ENCODE measurements around the gene CFAP20DC.

CFAP20DC gene

GRCh38 chr3:58784888-58785287 lies 264.9 kb downstream of the CFAP20DC start:
- no peak for TF ChIP-seq CTCF (IDR thresholded peaks at IDR 0.05; ENCODE audit: control insufficient read depth, extremely low read depth, insufficient read depth)
- no peak overlapping the region for H3K4me3 ChIP-seq (ENCODE audit: low read depth, low read length)
- DNase-seq (ENCODE audit: low read depth) = no peak

- H3K4me3 ChIP-seq (ENCODE audit: low read depth, low read length) = no peak overlapping the region
- no peak for DNase-seq (ENCODE audit: low read depth)
- TF ChIP-seq CTCF (IDR thresholded peaks at IDR 0.05; ENCODE audit: control insufficient read depth, extremely low read depth, insufficient read depth) = no peak
Measured at GRCh38 chr3:58784425-58784824, 265.4 kb downstream of the CFAP20DC start.

GRCh38 chr3:58783845-58784244 lies 266.0 kb downstream of the CFAP20DC start:
- no peak overlapping the region for H3K4me3 ChIP-seq (ENCODE audit: low read depth, low read length)
- TF ChIP-seq CTCF (IDR thresholded peaks at IDR 0.05; ENCODE audit: control insufficient read depth, extremely low read depth, insufficient read depth) = no peak
- no peak for DNase-seq (ENCODE audit: low read depth)

GRCh38 chr3:58779934-58780333 lies 269.9 kb downstream of the CFAP20DC start:
- DNase-seq (ENCODE audit: low read depth) = no peak
- no peak overlapping the region for H3K4me3 ChIP-seq (ENCODE audit: low read depth, low read length)
- no peak for TF ChIP-seq CTCF (IDR thresholded peaks at IDR 0.05; ENCODE audit: control insufficient read depth, extremely low read depth, insufficient read depth)

- DNase-seq (ENCODE audit: low read depth) = no peak
- H3K4me3 ChIP-seq (ENCODE audit: low read depth, low read length) = no peak overlapping the region
- peak; percentile 32; the same call in 1 of the 2 replicates for TF ChIP-seq CTCF (IDR thresholded peaks at IDR 0.05; ENCODE audit: control insufficient read depth, extremely low read depth, insufficient read depth)
Measured at GRCh38 chr3:58776231-58776630, 273.6 kb downstream of the CFAP20DC start.

GRCh38 chr3:58772462-58772861 lies 277.4 kb downstream of the CFAP20DC start:
- no peak for TF ChIP-seq CTCF (IDR thresholded peaks at IDR 0.05; ENCODE audit: control insufficient read depth, extremely low read depth, insufficient read depth)

GRCh38 chr3:58769065-58769464 lies 280.8 kb downstream of the CFAP20DC start:
- no peak for DNase-seq (ENCODE audit: low read depth)
- no peak overlapping the region for H3K4me3 ChIP-seq (ENCODE audit: low read depth, low read length)
- TF ChIP-seq CTCF (IDR thresholded peaks at IDR 0.05; ENCODE audit: control insufficient read depth, extremely low read depth, insufficient read depth) = no peak

More at GRCh38 chr3:58772462-58772861, 277.4 kb downstream of the CFAP20DC start:
- no peak for DNase-seq (ENCODE audit: low read depth)
- no peak overlapping the region for H3K4me3 ChIP-seq (ENCODE audit: low read depth, low read length)

All from LNCaP clone FGC (cell line).